GM18909 (cell line): ENCODE data around the gene ZCCHC24.

Source experiments
- ATAC-seq: cut with Tn5 transposase; IDR thresholded peaks from one replicate; pipeline ENCODE4 v1.9.1; 2021; ENCODE audit warnings: mild to moderate bottlenecking; ENCODE audit not compliant: unreplicated experiment, poor library complexity

ZCCHC24 gene

DNA sequence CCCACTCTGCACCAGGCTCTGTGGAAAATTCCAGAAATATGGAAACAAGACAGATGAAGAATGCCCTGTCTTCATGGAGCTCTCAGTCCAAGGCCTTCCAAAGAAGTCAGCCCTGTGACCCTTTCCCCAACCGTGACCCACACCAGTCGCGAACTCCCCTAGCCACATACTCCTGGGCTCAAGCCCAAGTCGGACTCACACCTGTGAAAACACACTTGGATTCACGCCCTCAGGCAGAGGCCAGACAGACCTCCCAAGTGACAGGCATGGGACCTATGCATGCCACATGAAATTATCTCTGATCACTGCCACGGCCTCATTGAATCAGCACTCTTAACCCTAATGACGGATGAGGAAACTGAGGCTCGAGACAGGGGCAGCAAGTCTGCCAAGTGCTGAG lies 42.5 kb downstream of the ZCCHC24 start:
- no peak for ATAC-seq

DNA sequence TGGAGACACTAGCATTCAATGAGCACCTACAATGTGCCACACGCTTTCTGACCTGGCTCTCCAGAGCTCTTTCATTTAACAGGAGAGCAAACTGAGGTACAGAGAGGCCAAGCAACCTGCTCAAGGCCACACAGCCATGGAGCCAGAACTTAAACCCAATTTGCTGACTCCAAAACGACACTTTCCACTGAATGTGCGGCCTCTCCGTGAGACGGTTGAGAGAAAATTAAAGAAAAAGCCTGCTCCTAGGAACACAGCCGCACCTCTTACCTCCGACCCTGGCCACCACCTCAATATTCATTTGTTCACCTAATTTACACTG lies 42.8 kb downstream of the ZCCHC24 start:
- no peak for ATAC-seq

DNA sequence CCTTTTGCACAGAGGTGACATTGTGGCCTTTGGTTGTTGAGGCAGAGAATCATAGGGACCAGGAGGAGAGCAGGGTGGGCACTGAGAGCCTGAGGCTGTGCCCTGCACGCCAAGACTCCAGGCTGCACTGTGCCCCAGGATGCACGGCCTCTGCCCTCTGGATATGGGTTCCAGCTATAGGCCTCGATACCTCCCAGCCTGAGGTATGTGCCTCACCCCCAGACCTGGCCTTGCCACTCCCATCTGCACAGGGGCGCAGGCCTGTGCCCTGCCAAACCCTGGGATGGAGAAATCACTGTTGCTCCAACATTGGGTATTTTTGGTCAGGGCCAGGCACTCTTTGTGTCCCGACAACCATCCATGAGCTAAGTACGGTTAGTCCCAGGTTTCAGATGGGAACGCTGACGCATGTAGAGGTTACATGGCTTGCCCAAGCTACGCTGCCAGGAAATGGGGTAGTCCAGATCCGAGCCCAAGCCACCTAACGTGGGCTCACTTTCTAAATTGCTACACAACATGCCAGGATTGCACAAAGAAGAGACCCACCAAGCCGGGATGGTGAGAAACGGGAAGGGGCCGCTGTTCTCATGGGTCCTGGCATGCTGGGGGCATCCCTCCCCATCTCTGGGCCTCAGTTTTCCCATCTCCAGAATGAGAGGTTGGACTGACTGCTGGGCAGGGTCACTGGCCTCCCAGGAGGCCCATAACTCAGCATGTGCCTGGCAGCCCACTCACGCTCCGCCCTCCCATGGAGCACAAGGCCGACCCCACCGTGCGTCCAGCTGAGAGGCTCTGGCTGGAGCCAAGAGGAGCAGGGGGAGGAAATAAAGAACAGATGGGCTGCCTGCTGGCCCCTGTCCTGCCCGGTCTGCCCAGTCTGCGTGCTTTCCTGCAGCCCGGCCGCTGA lies 44.2 kb downstream of the ZCCHC24 start:
- ATAC-seq = no peak

DNA sequence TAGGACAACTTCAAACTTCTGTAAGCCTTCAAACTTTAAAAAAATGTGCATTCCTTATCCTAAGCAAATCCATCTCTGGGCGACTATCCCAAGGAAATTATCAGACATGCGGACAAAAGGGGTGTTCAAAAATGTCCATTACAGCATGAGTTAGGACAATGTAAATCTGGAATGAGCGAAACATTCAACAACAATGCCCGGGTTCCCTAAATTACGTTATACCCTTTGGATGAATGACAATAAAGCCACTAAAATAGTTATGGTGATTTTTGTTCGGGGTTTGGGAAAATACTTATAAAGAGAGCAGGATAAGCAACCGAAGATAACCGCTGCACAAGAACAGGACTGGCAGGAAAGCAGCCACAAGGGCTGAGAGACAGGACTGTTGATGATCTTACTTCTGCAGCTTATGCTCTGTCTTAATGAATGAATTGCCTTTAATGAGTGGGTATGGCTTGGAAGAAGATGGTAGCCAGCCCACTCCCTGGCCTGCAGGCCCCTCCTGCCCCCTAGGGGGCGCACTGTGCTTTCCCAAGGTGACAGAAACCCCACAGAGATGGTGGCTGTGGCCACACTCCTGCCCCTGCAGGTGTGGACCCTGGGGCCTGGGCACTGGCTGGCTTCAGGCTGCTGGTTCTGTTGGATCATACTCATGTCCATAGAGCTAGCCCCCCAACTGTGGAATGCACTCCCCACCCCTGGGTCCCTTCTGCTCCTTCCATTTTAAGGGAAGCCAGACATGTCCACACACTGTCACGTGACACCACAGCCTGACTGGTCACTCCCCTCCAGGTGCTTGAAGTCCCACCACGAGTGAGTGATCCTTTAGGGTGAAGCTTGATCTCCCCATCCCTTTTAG lies 45.0 kb downstream of the ZCCHC24 start:
- ATAC-seq = peak; percentile 56

DNA sequence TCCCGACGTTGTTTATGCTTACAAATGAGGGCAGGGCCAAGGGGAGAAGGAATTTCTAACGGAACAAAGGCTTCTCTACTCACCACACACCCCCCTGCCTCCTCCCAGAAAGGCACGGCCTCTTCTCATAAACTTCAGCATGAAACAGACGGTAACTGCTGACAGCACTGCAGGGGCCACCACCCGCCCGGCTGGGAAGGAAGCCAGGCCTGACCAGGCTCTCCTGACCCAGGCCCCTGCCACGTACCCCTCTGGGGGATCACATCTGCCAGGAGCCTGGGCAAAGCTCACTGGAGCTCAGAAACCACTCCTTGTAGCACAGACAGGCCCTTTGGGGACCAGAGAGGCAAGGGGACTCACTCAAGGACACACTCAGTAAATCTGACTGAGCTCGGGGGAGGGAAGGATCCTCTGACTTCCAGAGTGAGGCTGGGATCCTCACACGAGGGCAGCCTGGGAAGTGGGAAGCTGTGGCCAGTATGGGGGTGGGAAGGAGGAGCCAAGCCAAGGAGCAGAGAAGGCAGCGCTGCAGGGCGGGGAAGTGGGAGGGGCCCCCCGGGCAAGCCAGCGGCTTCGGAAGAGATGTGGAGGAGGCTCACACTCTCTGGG lies 46.1 kb downstream of the ZCCHC24 start:
- no peak for ATAC-seq

DNA sequence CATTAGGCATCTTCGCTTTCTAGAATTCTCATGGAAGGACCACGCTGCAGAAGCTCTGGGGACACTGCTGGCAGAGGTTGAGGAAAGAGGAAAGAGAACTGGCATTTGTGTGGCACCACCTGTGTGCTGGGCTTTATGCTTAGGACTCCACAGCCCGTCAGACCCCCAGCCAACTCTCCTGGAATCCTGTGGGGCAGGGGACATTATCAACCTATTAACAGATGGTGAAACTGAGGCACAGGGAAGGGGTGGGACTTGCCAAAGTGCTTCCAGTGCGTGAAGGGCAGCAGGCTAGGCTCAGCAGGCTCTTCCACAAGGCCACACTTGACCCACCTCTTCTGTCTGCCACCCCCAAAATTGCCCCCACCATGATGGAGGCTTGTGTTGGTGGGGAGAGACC lies 46.8 kb downstream of the ZCCHC24 start:
- no peak for ATAC-seq

DNA sequence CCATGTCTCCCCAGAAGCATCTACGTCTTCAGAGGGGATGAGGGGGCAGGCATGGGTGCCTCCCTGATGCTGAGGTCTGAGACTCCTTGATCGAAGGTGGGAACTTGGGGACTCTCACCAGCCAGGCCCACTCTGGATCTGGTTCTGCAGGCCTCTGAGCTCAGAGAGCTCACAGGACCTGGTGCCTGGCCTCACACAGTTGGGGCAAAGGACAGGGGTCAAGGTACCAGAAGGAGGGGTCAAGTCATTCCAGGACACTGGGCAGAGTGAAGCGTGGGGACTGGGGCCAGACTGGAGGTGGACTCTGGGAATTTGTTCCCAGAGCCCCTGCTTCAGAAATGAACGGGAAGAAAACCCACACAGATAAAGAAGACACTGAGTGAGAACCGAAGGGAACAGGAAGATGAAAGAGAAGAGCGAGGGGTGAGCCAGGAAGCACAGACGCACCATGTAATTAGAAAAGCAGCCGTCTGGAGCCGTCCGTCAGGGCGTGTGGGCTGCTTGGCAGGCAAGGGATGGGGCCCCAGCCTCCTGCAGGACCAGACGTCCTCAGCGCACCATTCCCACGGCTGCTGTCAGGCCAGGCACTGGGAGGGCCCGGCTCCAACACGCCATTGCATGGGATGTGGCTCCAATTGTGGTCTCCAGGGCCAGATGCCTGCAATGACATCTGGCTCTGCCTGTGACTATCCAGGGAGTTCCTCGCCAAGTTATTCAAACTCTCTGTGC lies 47.7 kb downstream of the ZCCHC24 start:
- no peak for ATAC-seq

DNA sequence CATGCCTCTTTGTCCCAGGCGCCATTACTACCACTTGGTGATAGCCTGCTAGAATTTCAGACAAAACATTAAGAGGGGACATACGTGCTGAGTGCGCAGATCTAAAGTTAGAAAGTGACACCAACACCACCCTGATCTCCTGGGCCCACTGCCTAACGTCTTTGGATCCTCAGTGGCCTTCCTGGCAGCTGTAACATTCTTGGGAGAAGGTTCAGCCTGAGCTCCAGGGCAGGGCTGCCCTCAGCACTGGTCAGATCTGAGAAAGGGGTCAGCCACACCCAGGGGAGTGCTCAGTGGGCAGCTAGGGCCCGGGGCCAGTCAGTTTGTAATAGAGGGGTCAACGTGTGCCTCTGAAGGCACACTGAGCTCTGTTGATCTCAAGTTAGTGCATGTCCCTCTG lies 48.4 kb downstream of the ZCCHC24 start:
- no peak for ATAC-seq

DNA sequence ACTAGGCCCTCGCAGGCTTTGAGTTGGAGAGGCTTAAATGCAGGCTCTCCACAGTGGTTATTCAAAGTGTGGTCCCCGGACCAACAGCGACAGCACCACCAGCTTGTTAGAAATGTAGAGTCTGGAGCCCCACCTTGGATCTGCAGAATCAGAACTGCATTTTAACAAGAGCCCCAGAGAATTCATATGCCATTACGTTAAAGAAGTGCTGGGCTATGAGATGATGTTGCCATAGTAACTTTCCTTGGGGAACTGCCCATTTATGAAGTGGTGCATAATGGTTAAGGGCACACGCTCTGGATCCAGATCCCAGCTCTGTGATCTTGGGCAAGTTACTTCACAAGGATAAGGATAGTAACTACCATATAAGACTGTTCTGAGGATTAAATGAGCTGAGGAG lies 48.9 kb downstream of the ZCCHC24 start:
- ATAC-seq = no peak

DNA sequence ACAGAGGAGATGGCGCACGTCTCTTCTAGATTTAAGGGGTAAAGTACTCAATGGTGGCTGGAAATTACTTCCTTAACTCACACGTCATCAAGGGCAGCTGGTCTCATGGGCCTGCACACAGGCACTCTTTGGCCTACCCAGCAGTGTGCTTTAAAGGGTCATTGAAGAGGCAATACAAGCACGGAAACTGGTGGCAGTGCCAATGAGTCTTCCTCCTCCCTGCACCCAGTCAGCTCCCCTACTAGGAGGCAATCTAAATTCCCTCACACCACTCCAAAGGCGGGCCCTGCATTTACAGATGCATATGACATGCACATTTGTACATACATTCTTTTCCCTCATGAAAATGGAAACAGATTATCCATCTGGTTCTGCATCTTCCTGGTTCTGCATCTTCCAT lies 50.8 kb downstream of the ZCCHC24 start:
- no peak for ATAC-seq

DNA sequence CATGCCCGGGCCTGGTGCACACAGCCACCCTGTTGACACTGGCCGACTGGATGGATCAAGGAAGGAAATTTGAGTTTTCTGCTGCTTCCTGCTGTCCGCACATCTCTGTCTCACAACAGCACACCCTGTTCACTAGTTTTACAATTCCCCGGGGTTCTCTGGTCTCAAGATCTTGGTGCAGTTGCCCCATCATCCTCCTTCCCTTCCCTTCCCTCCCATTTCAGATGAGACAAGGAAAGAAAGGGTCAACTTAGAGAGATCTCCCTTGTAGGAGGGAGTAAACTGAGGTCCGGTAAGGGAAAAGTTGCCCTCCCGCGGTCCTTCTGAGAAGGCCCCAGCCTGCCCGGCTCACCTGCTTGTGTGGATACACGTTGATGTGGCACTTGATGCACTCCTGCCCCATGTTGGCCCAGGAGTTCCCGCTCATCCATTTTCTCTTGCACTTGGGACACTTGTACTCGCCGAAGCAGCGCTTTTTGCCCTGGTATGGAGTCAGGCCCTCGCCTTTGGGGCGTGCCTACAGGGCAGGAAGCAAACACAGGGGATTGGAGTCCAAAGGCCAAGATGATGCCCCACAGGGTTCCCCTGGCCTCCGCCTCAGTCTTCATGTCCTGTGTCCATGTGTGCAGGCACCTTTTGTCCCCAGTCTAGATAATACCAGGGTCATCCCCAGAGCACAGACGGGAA lies 51.4 kb downstream of the ZCCHC24 start:
- ATAC-seq = no peak

DNA sequence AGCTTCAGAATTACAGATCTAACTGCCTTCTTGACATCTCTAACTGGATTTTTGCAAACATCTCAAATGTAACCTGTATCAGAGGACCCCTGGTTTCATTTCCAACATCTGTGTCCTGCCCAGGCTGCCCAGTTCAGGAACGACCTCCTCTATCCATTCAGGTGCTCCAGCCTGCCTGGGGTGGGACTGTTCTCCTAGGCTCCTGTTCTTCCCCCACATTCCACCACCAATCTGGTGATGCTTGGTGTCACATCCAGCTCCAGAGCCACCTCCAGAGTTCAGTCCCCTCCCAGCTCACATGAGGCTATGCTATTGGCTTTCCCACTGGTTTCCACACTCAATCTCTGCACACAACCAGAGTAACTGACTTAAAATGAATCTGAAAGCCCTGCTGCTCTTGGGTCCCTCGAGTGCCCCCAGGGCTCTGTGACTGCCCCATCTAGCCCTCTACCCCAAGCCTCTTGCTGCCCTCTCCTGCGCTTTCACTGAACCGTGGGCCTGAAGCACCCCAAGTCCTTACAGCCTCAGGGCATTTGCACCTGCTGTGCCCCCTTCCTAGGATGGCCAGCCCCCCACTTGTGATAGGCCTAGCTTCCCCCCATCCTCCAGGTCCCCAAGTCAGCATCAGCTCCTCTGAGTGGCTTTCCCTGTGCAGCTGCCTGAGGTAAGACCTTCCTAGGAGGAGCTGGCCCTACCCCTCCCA lies 52.1 kb downstream of the ZCCHC24 start:
- ATAC-seq = no peak

DNA sequence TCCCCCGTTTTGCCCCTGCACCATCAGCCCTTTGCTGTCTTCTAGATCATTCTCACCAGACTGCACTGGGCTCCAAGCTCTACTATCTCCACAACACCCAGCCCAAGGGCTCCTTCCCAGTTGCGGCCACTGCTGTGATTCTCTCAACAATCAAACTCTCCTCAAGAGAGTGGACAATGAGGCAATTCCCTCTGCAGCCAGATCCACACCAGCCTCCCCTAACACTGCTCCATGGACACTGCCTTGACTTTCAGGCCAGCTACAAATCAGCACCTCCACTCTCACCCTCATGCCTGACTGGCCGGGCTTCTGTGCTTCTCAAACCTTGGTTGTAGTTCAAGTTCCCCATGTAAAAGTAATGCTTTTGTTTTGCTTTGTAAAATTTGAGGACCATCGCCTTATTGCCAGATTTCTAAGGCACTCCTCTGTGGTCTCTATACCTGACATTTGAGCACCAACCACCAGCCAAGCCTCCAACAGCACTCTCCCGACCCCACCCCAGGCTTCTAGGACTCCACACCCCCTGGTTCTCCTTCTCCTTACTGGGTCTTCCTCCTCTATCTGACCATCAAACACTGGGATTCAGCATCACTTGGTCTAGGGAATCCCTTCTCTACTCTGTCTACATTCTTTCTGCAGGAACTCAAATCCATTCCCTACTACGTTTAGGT lies 52.8 kb downstream of the ZCCHC24 start:
- no peak for ATAC-seq

DNA sequence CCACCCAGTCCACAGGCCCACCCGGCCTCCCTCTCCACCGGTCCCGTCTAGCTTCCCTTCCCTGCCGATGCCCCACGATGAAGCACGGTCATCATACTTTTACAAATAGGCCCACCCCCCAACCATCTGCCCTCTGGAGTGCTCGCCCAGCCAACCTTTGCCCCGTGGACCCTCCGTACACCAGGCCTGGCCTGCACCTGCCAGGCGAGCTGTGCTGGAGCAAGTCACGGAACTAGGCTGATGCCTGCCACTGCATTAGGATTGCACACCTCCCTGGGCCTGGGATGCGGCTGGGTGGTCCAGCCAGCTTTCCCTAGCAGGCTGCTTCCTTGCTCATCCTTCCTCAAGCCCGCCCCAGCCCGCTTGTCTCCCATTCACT lies 53.4 kb downstream of the ZCCHC24 start:
- no peak for ATAC-seq

DNA sequence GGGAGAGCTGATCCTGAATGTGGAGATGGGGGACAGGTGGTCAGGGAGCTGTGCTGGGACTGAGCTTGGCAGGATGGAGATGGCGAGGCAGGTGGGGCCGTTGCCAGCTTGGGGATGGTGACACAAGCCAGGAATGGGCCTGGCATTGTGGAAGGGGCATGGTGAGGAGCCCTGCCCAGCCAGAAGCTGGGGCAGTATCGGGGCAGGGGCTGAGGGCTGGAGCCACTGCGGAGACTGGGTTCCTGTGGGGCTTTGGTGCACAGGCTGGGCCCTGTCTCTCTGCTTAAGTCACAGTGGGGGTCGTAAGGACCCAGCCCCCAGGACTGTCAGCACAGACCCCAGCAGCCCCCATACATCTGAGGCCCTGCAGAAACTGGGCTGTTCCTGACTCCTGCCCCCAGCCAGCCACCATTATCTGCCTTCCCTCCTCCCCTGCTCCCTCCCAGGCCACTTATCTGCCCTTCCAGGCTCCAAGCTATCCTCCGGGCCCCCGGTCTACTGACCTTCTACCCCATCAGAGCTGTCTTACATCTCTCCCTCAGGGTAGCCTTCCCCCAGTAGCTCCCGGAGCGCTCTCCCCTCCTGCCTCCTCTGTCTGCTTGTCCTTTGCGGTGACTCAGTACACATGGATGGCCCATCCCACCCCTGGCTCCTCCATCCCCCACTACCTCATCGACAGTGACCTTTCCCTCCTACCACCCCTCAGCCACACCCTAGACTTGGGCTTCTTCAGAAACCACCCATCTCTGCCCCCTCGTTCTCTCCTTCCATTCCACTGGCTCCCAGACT lies 54.0 kb downstream of the ZCCHC24 start:
- no peak for ATAC-seq

DNA sequence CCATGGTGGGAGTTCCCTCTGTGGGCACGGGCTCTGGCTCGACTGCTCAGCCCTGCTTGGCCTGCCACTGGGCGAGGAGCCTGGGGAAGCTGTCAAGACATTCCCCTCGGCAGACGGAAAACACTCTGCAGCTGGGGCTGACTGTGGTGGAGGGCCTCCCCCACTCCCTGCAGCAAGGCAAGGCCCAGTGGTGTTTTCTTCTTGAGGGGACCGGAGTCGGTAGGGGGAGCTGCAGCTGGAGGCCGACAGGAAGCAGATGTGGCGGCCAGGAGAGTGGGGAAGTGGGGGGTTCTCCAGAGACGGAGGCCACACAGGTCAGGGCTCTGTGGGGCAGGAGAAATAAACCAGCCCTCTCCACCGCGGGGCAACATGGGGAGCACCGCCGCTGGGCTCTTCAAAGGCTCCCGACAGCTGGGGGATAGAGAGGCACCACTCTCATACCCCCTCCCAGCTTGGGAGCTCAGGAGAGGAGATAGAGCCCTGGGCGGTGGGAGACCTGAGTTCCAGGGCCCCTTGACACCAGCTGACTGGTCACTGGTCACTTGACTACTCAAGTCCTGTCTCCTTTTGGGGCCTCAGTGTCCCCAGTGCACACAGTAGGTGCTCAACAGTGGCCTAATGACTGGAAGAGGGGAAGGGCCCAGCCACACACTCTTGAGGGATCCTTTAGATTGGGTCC lies 54.7 kb downstream of the ZCCHC24 start:
- no peak for ATAC-seq

DNA sequence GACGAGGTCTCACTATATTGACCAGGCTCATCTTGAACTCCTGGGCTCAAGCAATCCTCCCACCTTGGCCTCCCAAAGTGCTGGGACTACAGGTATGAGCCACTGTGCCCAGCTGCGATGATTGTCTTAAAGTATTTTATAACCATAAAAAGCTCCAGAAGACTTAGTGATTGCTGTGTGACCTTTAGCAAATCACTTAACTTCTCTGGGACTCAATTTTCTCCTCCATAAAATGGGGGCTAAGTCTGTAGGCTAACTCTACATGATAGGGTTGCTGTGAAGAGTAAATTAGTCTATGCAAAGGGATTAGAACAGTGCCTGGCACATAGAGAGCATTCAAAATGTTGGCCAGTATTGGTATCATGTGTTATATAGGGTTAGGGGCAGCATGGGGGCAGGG lies 55.4 kb downstream of the ZCCHC24 start:
- ATAC-seq = no peak
